Calu3 (cell line): ENCODE measurements around the gene TTC13. TPM values are rescaled to one million over a fixed set of nuclear protein-coding genes. Genes with fewer than 3 reads are reported as not detected.

Experiments
- BruUV-seq: library from RNA; stranded (reverse); fragments of 400-500 nt; replicated peaks from 2 replicates; lab custom pipeline; 2021; lab: Mats Ljungman, UMichigan
- CTCF ChIA-PET: fragments of 300-600 bp; sonication (Branson Sonifier 250); formaldehyde crosslinking; loops from one replicate; lab custom pipeline; 2022; ENCODE audit warnings: antibody characterized with exemption; lab: Charles Lee
- DNase-seq: peaks from one replicate; pipeline ENCODE4 v3.0.0; 2022
- H3K27ac Mint-ChIP-seq: one replicate; pipeline ENCODE4 v1.8.0; 2022; ENCODE audit warnings: mixed read lengths; ENCODE audit not compliant: unreplicated experiment
- H3K27me3 Mint-ChIP-seq: one replicate; pipeline ENCODE4 v1.8.0; 2022; ENCODE audit warnings: mixed read lengths; ENCODE audit not compliant: unreplicated experiment
- H3K36me3 Mint-ChIP-seq: one replicate; pipeline ENCODE4 v1.8.0; 2022; ENCODE audit warnings: mild to moderate bottlenecking, moderate library complexity, mixed read lengths; ENCODE audit not compliant: insufficient read depth, unreplicated experiment
- H3K4me1 Mint-ChIP-seq: one replicate; pipeline ENCODE4 v1.8.0; 2022; ENCODE audit warnings: mild to moderate bottlenecking, low read depth, mixed read lengths; ENCODE audit not compliant: unreplicated experiment
- H3K4me3 Mint-ChIP-seq: one replicate; pipeline ENCODE4 v1.8.0; 2022; ENCODE audit warnings: mild to moderate bottlenecking, low read depth, moderate library complexity, mixed read lengths; ENCODE audit not compliant: unreplicated experiment
- H3K9me3 Mint-ChIP-seq: one replicate; pipeline ENCODE4 v1.8.0; 2022; ENCODE audit warnings: low read depth, mixed read lengths; ENCODE audit not compliant: unreplicated experiment
- intact Hi-C: fragments of 100-400 bp; cut with micrococcal nuclease; formaldehyde crosslinking; loops from one replicate; pipeline ENCODE4 v1.10.0; 2022; ENCODE audit not compliant: unreplicated experiment
- total RNA-seq: library from RNA; stranded (reverse); gene quantifications from 2 replicates; pipeline ENCODE4 v1.2.3, GENCODE V29; 2022
- TF ChIP-seq, protein P1 (sequence below): fragments of 200-600 bp; IDR thresholded peaks from one replicate; pipeline ENCODE4 v1.8.0; 2022; ENCODE audit warnings: antibody characterized with exemption; ENCODE audit not compliant: unreplicated experiment

The TTC13 gene
- total RNA-seq, 1 experiment from 2014 or later = 35.6 TPM

DNA sequence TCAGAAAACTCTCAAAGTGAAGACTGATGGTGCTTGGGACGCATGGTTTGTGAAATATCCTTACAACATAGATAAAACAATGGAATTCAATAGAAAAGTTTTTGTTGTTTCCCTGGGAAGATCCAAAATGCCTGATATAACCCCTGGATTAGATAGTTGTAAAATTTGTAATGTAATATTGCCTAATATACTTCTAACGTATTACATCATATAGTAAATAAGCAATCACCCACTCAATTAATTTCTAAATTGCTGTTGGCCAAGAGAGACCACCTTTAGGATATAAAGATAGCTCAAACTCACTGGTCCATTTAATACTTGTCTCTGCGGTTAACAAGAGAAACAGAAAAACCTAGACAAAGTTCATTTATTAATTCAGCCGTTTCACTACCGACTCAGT is 42.2 kb downstream of the TTC13 start:
- H3K27ac Mint-ChIP-seq = no peak overlapping the region
- intact Hi-C loops = no loop called here
- TF ChIP-seq, protein P1, sequence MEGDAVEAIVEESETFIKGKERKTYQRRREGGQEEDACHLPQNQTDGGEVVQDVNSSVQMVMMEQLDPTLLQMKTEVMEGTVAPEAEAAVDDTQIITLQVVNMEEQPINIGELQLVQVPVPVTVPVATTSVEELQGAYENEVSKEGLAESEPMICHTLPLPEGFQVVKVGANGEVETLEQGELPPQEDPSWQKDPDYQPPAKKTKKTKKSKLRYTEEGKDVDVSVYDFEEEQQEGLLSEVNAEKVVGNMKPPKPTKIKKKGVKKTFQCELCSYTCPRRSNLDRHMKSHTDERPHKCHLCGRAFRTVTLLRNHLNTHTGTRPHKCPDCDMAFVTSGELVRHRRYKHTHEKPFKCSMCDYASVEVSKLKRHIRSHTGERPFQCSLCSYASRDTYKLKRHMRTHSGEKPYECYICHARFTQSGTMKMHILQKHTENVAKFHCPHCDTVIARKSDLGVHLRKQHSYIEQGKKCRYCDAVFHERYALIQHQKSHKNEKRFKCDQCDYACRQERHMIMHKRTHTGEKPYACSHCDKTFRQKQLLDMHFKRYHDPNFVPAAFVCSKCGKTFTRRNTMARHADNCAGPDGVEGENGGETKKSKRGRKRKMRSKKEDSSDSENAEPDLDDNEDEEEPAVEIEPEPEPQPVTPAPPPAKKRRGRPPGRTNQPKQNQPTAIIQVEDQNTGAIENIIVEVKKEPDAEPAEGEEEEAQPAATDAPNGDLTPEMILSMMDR = no peak
- H3K4me1 Mint-ChIP-seq = no peaks in the 10 kb centered on the region
- no peaks in the 10 kb centered on the region for H3K27me3 Mint-ChIP-seq
- no peak overlapping the region for H3K4me3 Mint-ChIP-seq
- H3K36me3 Mint-ChIP-seq = no peaks in the 10 kb centered on the region
- no peak for DNase-seq
- no TSS peak for BruUV-seq
- CTCF ChIA-PET = no interaction called here
- H3K9me3 Mint-ChIP-seq = no peaks in the 10 kb centered on the region

DNA sequence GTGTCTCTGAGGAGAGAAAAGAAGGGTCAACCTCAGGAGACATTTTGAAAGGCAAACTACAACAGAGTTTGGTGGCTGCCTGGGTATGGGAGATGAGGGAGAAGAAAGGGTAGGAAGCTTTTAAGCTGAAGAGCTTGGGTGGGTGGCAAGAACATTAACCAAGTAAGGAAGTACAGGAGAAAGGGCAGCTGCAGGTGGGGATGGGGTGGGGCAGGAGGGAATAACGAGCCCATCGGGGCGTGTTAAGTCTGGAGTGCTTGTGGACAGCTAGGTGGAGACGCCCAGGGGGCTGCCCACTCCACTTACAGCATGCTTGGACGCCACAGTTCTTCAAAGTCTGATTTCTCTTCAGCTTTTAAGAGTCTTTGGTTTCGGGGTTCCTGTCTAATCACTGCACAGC is 42.8 kb downstream of the TTC13 start:
- TF ChIP-seq, protein P1 = no peak
- no peak for DNase-seq
- Mint-ChIP-seq H3K4me1 (no peaks in the 10 kb centered on the region), H3K9me3 (no peaks in the 10 kb centered on the region), H3K4me3 (no peak overlapping the region), H3K27ac (no peak overlapping the region), H3K27me3 (no peaks in the 10 kb centered on the region), H3K36me3 (no peaks in the 10 kb centered on the region)
- intact Hi-C loops = no loop called here
- CTCF ChIA-PET = no interaction called here
- BruUV-seq = no TSS peak

DNA sequence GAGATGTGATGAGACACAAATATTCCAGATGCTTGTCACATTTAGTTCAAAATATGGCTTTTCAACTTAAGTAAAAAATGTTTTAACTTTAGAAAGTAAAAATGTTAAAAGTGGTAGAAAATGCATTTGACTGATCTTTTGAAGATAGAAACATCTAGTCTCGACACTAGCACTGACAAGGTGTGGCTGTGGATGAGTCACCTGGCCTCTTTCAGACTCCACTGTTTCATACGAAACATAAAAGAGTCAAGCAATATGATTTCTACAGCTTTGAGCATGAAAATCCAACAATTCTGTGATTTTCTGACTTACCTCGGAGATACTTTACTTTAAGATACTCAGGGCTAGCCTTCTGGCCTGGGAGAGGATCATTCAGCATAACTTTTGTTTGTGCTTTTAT is 47.7 kb downstream of the TTC13 start:
- no TSS peak for BruUV-seq
- CTCF ChIA-PET = no interaction called here
- Mint-ChIP-seq H3K36me3 (peaks cover 5% of the 10 kb centered on the region), H3K27ac (no peak overlapping the region), H3K9me3 (no peaks in the 10 kb centered on the region), H3K4me1 (no peaks in the 10 kb centered on the region), H3K27me3 (no peaks in the 10 kb centered on the region), H3K4me3 (no peak overlapping the region)
- TF ChIP-seq, protein P1 = no peak
- intact Hi-C loops = no loop called here
- no peak for DNase-seq

DNA sequence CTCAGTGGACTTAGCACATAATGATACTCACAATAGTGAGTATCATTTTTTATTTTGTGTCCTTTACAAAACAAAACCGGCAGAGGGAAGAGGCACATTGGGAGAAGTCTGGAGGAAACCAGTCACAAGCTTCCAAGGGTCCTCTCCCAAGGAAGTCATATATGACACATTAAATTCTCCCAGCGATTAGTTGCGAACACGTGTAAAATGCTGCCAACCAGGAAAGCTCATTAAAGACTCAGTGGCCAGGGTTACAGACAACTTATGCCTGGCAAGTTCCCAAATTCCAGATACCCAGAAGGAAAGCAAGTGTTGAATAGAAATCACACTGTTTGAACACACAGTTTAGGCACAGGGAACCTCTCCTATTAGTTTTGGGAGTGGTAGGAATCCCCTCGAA is 52.5 kb downstream of the TTC13 start:
- H3K4me3 Mint-ChIP-seq = no peak overlapping the region
- CTCF ChIA-PET = interaction anchor here (0.6 kb wide), 1 partner anchor 51 kb away, joined by 3 read pairs; no protein-coding TSS in a partner anchor

More for the DNA sequence above, 52.5 kb downstream of the TTC13 start:
- Mint-ChIP-seq H3K27me3 (no peaks in the 10 kb centered on the region), H3K36me3 (peaks cover 9% of the 10 kb centered on the region), H3K27ac (no peak overlapping the region), H3K4me1 (no peaks in the 10 kb centered on the region), H3K9me3 (no peaks in the 10 kb centered on the region)
- no TSS peak for BruUV-seq
- TF ChIP-seq, protein P1 = no peak
- intact Hi-C loops = no loop called here
- no peak for DNase-seq
